Astrocyte (in vitro differentiated cells and primary cell): ENCODE data around the gene BTF3.

Experiments
- EZH2 ChIP-seq: IDR thresholded peaks from 2 replicates; pipeline ENCODE4 v1.6.1; 2012; ENCODE audit warnings: mild to moderate bottlenecking, low read length, inconsistent platforms; ENCODE audit not compliant: insufficient read depth
- TF ChIP-seq, protein P1 (sequence below): IDR thresholded peaks from 2 replicates; pipeline ENCODE4 v1.5.1; 2011; ENCODE audit warnings: low read depth, mild to moderate bottlenecking, inconsistent platforms, low read length, moderate library complexity; ENCODE audit not compliant: insufficient read depth

- TF ChIP-seq, protein P1, sequence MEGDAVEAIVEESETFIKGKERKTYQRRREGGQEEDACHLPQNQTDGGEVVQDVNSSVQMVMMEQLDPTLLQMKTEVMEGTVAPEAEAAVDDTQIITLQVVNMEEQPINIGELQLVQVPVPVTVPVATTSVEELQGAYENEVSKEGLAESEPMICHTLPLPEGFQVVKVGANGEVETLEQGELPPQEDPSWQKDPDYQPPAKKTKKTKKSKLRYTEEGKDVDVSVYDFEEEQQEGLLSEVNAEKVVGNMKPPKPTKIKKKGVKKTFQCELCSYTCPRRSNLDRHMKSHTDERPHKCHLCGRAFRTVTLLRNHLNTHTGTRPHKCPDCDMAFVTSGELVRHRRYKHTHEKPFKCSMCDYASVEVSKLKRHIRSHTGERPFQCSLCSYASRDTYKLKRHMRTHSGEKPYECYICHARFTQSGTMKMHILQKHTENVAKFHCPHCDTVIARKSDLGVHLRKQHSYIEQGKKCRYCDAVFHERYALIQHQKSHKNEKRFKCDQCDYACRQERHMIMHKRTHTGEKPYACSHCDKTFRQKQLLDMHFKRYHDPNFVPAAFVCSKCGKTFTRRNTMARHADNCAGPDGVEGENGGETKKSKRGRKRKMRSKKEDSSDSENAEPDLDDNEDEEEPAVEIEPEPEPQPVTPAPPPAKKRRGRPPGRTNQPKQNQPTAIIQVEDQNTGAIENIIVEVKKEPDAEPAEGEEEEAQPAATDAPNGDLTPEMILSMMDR: peak; percentile 25
- no peak for TF ChIP-seq EZH2
Measured at GRCh38 chr5:73451224-73452130, 46.8 kb upstream of the BTF3 start.
